Parathyroid adenoma (tissue), 2 donors: ENCODE results near the gene C3AR1.
"Not testable (repeated sequence)": the region's sequence is repeated elsewhere in the genome, so short reads cannot be mapped to it uniquely, and the experiment has no call there.

Experiments
- H2AFZ ChIP-seq: fragments of 300-600 bp; sonication (generic); one replicate; pipeline ENCODE4 v1.7.0; 2017; ENCODE audit warnings: antibody characterized with exemption, mild to moderate bottlenecking
- H3K27ac ChIP-seq: fragments of 300-600 bp; sonication (generic); one replicate; pipeline ENCODE4 v1.7.0; 2017
- H3K27me3 ChIP-seq: fragments of 300-600 bp; sonication (generic); one replicate; pipeline ENCODE4 v1.7.0; 2017; ENCODE audit warnings: low read length; ENCODE audit not compliant: control insufficient read depth, insufficient read depth
- H3K36me3 ChIP-seq: fragments of 300-600 bp; sonication (generic); one replicate; pipeline ENCODE4 v1.7.0; 2017; ENCODE audit warnings: low read length; ENCODE audit not compliant: control insufficient read depth, insufficient read depth
- H3K4me1 ChIP-seq: fragments of 300-600 bp; sonication (generic); one replicate; pipeline ENCODE4 v1.7.0; 2017; ENCODE audit warnings: control low read depth
- H3K4me2 ChIP-seq: fragments of 300-600 bp; sonication (generic); one replicate; pipeline ENCODE4 v1.7.0; 2017; ENCODE audit warnings: low read length
- H3K4me3 ChIP-seq: fragments of 300-600 bp; sonication (generic); one replicate; pipeline ENCODE4 v1.7.0; 2017; ENCODE audit warnings: low read depth, low read length
- H3K79me2 ChIP-seq: fragments of 300-600 bp; sonication (generic); one replicate; pipeline ENCODE4 v1.7.0; 2017; ENCODE audit warnings: control low read depth
- H3K9ac ChIP-seq: fragments of 300-600 bp; sonication (generic); one replicate; pipeline ENCODE4 v1.7.0; 2017; ENCODE audit warnings: mild to moderate bottlenecking
- H3K9me3 ChIP-seq: fragments of 300-600 bp; sonication (generic); one replicate; pipeline ENCODE4 v1.7.0; 2017; ENCODE audit warnings: low read length; ENCODE audit not compliant: control insufficient read depth
- TF ChIP-seq, protein P1 (sequence below): fragments of 300-600 bp; sonication (generic); IDR thresholded peaks from one replicate; pipeline ENCODE4 v1.7.0; 2017; ENCODE audit warnings: antibody characterized with exemption, mild to moderate bottlenecking
- donor health status: primary hyperparathyroidism.

The C3AR1 gene

DNA sequence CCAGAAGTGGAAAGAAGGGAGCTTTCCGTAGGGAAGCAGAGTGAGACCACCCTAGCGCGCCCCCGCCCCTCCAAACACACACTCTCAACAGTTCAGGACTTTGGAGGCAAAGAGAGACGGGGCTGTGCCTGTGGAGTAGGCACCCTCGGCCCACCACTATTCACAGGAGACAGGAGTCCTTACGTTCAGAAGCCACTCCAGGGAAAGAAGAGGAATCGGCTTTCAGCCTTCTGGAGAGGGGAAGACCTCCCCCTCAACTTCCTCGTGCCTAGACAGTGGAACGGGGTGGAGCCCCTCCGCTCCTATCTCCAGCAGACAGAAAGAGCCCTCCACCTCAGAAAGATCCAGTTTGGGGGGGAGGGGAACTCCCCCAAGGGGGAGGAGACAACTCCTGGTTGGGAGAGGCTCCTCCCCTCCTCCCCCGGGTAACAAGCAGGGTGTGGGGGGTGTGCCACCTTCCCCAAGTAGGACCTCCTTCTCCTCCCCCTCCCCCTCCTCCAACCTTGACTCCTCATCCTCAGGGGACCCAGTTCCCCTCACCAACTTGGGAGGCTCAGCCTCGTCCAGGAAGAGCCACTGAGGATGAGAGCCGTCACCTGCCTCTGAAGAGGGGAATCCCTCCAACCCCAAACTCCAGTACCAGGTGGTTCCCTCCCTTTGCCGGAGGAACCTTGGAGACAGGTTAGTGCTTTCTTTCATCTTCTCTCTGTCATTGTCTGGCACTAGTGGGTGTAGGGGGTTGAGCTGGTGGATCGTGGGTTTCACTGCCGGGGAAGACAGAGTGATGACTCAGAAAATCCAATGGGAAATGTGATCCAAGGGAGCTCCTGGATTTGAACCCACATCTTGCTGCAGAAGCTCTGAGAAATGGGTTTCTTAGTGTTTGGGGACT lies 32.8 kb downstream of the C3AR1 start:
- H3K4me3 ChIP-seq: peak overlapping the region; percentile 96
- H3K9me3 ChIP-seq: no peaks in the 10 kb centered on the region
- peak overlapping the region; percentile 89 for H3K9ac ChIP-seq
- TF ChIP-seq, protein P1, sequence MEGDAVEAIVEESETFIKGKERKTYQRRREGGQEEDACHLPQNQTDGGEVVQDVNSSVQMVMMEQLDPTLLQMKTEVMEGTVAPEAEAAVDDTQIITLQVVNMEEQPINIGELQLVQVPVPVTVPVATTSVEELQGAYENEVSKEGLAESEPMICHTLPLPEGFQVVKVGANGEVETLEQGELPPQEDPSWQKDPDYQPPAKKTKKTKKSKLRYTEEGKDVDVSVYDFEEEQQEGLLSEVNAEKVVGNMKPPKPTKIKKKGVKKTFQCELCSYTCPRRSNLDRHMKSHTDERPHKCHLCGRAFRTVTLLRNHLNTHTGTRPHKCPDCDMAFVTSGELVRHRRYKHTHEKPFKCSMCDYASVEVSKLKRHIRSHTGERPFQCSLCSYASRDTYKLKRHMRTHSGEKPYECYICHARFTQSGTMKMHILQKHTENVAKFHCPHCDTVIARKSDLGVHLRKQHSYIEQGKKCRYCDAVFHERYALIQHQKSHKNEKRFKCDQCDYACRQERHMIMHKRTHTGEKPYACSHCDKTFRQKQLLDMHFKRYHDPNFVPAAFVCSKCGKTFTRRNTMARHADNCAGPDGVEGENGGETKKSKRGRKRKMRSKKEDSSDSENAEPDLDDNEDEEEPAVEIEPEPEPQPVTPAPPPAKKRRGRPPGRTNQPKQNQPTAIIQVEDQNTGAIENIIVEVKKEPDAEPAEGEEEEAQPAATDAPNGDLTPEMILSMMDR: no peak
- peak overlapping the region; percentile 86 for H2AFZ ChIP-seq
- H3K4me2 ChIP-seq: peak overlapping the region; percentile 95
- no peaks in the 10 kb centered on the region for H3K36me3 ChIP-seq
- no peaks in the 10 kb centered on the region for H3K27me3 ChIP-seq
- peaks cover 17% of the 10 kb centered on the region for H3K79me2 ChIP-seq
- H3K27ac ChIP-seq: peak overlapping the region; percentile 93
- H3K4me1 ChIP-seq: peaks cover 43% of the 10 kb centered on the region

DNA sequence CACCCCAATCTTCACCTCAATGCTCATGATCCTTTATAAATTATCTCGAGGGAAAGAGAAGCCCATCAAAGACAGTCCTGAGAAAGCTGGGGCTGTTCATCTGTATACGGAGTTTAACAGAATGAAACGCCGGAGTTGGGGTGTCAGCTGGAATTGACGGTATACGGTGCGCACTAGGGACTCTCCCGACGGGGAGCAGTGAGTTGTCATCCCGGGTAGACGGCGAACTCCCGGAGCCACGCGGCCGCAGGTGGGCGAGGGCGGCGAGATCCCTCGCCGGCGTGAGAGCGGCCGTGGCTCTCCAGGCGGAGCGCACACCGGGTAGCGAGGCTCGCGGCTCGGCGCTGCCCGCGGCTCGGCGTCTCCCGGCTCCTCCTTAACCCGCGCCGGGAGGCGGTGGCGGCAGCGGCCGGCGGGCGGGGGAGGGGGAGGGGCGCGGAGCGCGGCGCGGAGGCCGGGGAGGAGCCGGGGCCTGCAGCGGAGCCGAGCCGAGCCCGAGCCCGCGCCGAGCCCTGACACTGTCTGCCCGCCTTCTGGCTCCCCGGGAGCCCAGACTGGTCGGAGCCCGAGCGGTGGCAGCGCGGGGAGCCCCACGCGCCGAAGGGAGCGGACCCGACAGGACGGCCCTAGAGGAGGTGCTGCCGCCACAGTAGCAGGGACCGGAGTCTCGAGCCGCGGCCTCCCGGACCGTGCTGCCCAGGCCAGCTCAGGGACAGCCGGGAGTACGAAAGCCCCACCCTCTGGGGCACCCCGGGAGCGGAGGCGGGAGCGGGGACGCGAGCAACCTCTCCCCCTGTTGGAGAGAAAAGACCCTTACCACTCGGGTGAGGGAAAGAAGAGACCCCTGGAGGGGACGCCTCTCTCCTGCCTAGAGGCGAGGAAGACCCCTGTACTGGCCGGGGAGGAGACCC lies 33.7 kb downstream of the C3AR1 start, which contains the start of gene FOXJ2:
Gene FOXJ2 (plus strand): TSS at position 475 of the 911 bp plus-strand sequence. CDS start 7,117 bp downstream, outside the sequence.
- Histone ChIP-seq H3K79me2 (peaks cover 17% of the 10 kb centered on the region), H3K4me3 (peak within 1 kb of the TSS; percentile 96), H3K27ac (peak within 1 kb of the TSS; percentile 93), H3K4me2 (peak within 1 kb of the TSS; percentile 95), H3K36me3 (no peaks in the 10 kb centered on the region), H3K9ac (peak within 1 kb of the TSS; percentile 89), H3K9me3 (no peaks in the 10 kb centered on the region), H3K4me1 (peaks cover 34% of the 10 kb centered on the region), H2AFZ (peak within 1 kb of the TSS; percentile 94), H3K27me3 (no peaks in the 10 kb centered on the region)
- TF ChIP-seq, protein P1: no peak

DNA sequence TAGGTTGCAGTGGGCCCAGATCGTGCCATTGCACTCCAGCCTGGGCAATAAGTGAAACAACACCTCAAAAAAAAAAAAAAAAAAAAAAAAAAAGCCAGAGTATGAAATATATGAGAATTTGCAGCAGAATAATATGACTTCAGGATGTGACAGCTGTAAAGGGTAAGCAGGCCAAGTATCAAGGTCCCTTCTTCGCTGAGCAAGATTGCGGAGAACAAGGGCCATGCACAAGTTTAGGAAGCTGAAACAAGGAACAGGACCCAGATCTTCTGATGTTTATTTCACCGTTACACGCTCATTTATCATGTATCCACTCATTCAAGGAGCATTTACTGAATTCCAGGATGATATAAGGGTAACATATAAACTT lies 34.3 kb downstream of the C3AR1 start:
- Histone ChIP-seq H3K27me3 (no peaks in the 10 kb centered on the region), H3K9me3 (no peaks in the 10 kb centered on the region), H3K4me2 (peak overlapping the region; percentile 71), H3K36me3 (no peaks in the 10 kb centered on the region), H3K4me1 (peaks cover 27% of the 10 kb centered on the region), H3K4me3 (peak overlapping the region; percentile 61), H3K79me2 (peaks cover 17% of the 10 kb centered on the region), H3K27ac (peak overlapping the region; percentile 93), H2AFZ (peak overlapping the region; percentile 94), H3K9ac (no peak overlapping the region)
- TF ChIP-seq, protein P1: no peak

DNA sequence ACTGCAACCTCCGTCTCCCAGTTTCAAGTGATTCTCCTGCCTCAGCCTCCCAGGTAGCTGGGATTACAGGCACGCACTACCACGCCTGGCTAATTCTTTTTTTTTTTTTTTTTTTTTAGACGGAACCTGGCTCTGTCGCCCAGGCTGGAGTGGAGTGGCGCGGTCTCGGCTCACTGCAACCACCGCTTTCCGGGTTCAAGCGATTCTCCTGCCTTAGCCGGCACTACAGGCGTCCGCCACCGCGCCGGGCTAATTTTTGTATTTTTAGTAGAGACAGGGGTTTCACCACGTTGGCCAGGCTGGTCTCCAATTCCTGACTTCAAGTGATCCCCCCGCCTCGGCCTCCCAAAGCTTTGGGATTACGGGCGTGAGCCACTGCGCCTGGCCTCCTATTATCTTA lies 35.1 kb downstream of the C3AR1 start:
- H3K9ac ChIP-seq, H3K9me3 ChIP-seq, H2AFZ ChIP-seq, H3K4me3 ChIP-seq, H3K27ac ChIP-seq, H3K27me3 ChIP-seq, H3K36me3 ChIP-seq, H3K4me2 ChIP-seq: not testable (repeated sequence)
- H3K4me1 ChIP-seq: peaks cover 20% of the 10 kb centered on the region
- H3K79me2 ChIP-seq: peaks cover 17% of the 10 kb centered on the region

DNA sequence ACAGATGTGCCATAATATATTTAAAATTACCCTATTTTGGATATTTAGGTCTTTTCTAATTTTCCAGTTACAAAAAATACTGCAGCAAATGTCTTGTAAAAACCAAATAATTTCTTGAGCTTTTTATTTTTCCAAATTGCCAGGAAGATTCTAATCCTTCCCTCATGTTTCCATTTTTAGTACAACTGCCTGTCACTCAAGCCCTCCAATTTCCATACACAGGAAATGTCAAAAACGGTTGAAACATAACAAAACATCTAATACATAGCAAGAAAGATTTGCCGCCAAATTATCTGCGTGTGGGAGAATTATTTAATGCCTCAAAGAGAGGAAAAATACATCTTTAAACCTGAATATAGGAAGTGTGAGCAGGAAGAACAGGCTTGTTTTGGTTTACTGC lies 36.0 kb downstream of the C3AR1 start:
- Histone ChIP-seq H3K79me2 (peaks cover 17% of the 10 kb centered on the region), H3K9me3 (no peaks in the 10 kb centered on the region), H3K4me3 (no peak overlapping the region), H3K36me3 (no peaks in the 10 kb centered on the region), H3K4me1 (peaks cover 14% of the 10 kb centered on the region), H3K4me2 (no peak overlapping the region), H3K27ac (no peak overlapping the region), H3K27me3 (no peaks in the 10 kb centered on the region), H2AFZ (no peak overlapping the region), H3K9ac (no peak overlapping the region)
- TF ChIP-seq, protein P1: no peak
